ENCODE measurements around the gene TMEM125. TPM values are rescaled to one million over a fixed set of nuclear protein-coding genes. Genes with fewer than 3 reads are reported as not detected.

The TMEM125 gene
- total and polyA plus RNA-seq, 10 of the 15 experiments (the other 5 are each of a cell fraction or from before 2014, with no cell fraction given): 0.28 TPM; not detected in 9

DNA sequence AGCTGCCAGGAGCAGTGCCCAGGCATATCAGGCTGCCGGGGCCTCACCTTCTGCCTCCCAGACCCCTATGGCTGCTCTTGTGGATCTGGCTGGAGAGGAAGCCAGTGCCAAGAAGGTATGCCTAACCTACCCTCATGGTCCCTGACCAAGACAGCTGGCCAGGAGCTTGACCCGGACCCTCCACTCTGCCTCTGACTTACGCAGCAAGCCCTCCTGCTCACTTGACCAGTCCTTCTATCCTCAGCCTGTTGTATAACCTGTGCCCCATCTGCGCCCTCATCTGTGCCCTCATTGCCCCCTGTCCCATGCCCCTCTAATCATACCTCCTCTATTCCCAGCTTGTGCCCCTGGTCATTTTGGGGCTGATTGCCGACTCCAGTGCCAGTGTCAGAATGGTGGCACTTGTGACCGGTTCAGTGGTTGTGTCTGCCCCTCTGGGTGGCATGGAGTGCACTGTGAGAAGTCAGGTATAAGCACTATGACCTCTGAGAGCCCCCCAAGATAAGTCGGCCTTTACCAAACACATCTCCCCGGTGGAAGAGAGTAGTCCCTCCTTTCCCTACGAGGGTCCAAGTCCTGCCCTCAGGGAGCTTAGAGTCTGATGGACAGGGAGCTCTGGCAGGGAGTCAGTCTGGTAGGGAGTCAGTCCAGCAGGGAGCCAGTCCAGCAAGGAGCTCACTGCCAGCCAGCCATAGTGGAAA lies 37.8 kb downstream of the TMEM125 start (continued):
- TF ChIP-seq ZNF384 (IDR thresholded peaks at IDR 0.05; ENCODE audit: borderline replicate concordance, low read depth, low read length) (no peak), SMAD5 (IDR thresholded peaks at IDR 0.05; ENCODE audit: low read depth) (no peak), POU2F2 (IDR thresholded peaks at IDR 0.05; ENCODE audit: borderline replicate concordance, low read depth, low read length) (no peak), HDAC6 (IDR thresholded peaks at IDR 0.05; ENCODE audit: unreplicated experiment) (no peak), HCFC1 (IDR thresholded peaks at IDR 0.05; ENCODE audit: low read length) (no peak)
- TF ChIP-seq, protein P1, sequence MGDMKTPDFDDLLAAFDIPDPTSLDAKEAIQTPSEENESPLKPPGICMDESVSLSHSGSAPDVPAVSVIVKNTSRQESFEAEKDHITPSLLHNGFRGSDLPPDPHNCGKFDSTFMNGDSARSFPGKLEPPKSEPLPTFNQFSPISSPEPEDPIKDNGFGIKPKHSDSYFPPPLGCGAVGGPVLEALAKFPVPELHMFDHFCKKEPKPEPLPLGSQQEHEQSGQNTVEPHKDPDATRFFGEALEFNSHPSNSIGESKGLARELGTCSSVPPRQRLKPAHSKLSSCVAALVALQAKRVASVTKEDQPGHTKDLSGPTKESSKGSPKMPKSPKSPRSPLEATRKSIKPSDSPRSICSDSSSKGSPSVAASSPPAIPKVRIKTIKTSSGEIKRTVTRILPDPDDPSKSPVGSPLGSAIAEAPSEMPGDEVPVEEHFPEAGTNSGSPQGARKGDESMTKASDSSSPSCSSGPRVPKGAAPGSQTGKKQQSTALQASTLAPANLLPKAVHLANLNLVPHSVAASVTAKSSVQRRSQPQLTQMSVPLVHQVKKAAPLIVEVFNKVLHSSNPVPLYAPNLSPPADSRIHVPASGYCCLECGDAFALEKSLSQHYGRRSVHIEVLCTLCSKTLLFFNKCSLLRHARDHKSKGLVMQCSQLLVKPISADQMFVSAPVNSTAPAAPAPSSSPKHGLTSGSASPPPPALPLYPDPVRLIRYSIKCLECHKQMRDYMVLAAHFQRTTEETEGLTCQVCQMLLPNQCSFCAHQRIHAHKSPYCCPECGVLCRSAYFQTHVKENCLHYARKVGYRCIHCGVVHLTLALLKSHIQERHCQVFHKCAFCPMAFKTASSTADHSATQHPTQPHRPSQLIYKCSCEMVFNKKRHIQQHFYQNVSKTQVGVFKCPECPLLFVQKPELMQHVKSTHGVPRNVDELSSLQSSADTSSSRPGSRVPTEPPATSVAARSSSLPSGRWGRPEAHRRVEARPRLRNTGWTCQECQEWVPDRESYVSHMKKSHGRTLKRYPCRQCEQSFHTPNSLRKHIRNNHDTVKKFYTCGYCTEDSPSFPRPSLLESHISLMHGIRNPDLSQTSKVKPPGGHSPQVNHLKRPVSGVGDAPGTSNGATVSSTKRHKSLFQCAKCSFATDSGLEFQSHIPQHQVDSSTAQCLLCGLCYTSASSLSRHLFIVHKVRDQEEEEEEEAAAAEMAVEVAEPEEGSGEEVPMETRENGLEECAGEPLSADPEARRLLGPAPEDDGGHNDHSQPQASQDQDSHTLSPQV (IDR thresholded peaks at IDR 0.05): no peak

DNA sequence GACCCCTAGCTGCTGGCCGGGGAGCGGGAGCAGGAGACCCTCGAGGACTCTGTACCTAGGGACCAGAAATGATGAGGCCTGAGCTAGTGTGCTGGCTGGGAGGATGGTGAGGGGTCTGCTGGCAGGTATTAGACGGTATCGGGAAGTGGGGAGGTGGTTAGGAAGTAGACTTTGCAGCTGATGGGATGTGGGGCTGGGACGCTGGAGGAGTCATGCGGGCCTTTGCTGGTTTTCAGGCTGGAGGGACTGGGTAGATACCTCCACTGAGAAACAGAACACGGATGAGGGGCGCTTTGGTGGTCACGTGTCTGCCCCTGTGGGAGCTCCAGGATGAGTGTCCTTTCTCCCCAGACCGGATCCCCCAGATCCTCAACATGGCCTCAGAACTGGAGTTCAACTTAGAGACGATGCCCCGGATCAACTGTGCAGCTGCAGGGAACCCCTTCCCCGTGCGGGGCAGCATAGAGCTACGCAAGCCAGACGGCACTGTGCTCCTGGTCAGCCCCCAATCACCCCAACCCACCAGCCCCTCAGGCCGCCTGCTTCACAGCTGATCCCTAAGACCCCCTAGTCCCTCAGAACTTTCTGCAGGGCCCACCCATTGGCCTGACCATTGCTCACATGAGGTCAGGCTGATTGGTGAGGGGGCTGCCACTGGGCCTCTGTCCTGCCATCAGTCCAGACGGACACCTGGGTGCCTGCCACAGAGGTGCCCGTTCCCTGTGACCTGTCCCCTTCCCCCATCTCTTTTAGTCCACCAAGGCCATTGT lies 39.0 kb downstream of the TMEM125 start:
- intact Hi-C loops (cut with micrococcal nuclease; ENCODE audit: unreplicated experiment) (no loop called here), in situ Hi-C loops (cut with MboI) (no loop called here)
- 33% methylated on average over 19 of the region's 20 CpGs for WGBS (ENCODE audit: insufficient coverage, insufficient replicate concordance, low lambda C conversion rate, missing lambda C conversion rate)
- DNase-seq (ENCODE audit: low read depth, low spot score): no peak
- SMC1A ChIA-PET (ENCODE audit: uncharacterized antibody, unreplicated experiment): interaction anchor here (1.3 kb wide), 1 partner anchor 11 kb away, joined by 4 read pairs; no protein-coding TSS in a partner anchor
- Histone ChIP-seq H3K4me3 (no peak overlapping the region), H3K9me3 (replicated peaks; ENCODE audit: control insufficient read depth, insufficient read depth, low read length) (no peaks in the 10 kb centered on the region), H3K36me3 (ENCODE audit: control insufficient read depth in 2 of 2, insufficient read depth in 2 of 2, low read length in 1 of 2) (no peaks in the 10 kb centered on the region), H2AFZ (ENCODE audit: control insufficient read depth, low read depth, low read length) (no peak overlapping the region), H3K4me1 (ENCODE audit: control insufficient read depth, insufficient read depth, low read length) (no peaks in the 10 kb centered on the region), H3K27ac (ENCODE audit: control insufficient read depth, insufficient read depth) (no peak overlapping the region), H3K79me2 (ENCODE audit: control insufficient read depth, insufficient read depth, low read length) (no peaks in the 10 kb centered on the region), H3K27me3 (replicated peaks in 1 of 2; ENCODE audit: control insufficient read depth in 2 of 2, insufficient read depth in 2 of 2, low read length in 1 of 2) (no peaks in the 10 kb centered on the region), H4K20me1 (ENCODE audit: control insufficient read depth, insufficient read depth) (no peaks in the 10 kb centered on the region), H3K9ac (ENCODE audit: control insufficient read depth, insufficient read depth, low read length) (no peak overlapping the region), H3K4me2 (ENCODE audit: control insufficient read depth, insufficient read depth) (no peak overlapping the region)
- RAD21 ChIA-PET (ENCODE audit: unreplicated experiment): no interaction called here
- CTCF ChIA-PET: no interaction called here
- no TSS peak for BruUV-seq (replicated peaks)
- FAIRE-seq: no peak
- ATAC-seq: no peak
- no peak for TF ChIP-seq TAF1 (IDR thresholded peaks at IDR 0.05; ENCODE audit: borderline replicate concordance, low read depth, low read length)
- no peak for TF ChIP-seq GATAD2B (conservative IDR thresholded peaks at IDR 0.05; ENCODE audit: low read depth)
- TF ChIP-seq PML (IDR thresholded peaks at IDR 0.05; ENCODE audit: low read length): no peak
- POLR2A ChIA-PET: no interaction called here

Data from GM12878 (cell line).